Heart right ventricle (tissue), 16 donors: Measurements from ENCODE around the gene RRP1. TPM values are rescaled to one million over a fixed set of nuclear protein-coding genes. Genes with fewer than 3 reads are reported as not detected.

ENCODE experiments used
- ATAC-seq, 8 donors: fragments of 200-7000 bp; cut with Tn5 transposase; one replicate each; pipeline ENCODE4 v1.9.1; 2020; ENCODE audit warnings: mild to moderate bottlenecking in 8 of 8, moderate library complexity in 8 of 8, moderate number of reproducible peaks in 1 of 8
- DNase-seq, 2 donors: peaks; one replicate each; pipeline ENCODE4 v3.0.0-alpha.2; 2020
- H3K27ac ChIP-seq, 10 donors: fragments of 200-600 bp; sonication (generic) in 2 of 10; one replicate each; pipeline versions ENCODE4 v1.5.0 to v1.8.0; 2020 to 2022; ENCODE audit warnings: mild to moderate bottlenecking in 3 of 10
- H3K27me3 ChIP-seq, 7 donors: fragments of 200-600 bp; one replicate each; pipeline ENCODE4 v1.8.0; 2021 to 2022; ENCODE audit warnings: mild to moderate bottlenecking in 2 of 7
- H3K36me3 ChIP-seq, 9 donors: fragments of 200-600 bp; sonication (generic) in 1 of 9; one replicate each; pipeline versions ENCODE4 v1.5.0 to v1.8.0; 2020 to 2022; ENCODE audit warnings: mild to moderate bottlenecking in 2 of 9
- H3K4me1 ChIP-seq, 9 donors: fragments of 200-600 bp; sonication (generic) in 1 of 9; one replicate each; pipeline versions ENCODE4 v1.5.0 to v1.8.0; 2020 to 2022; ENCODE audit warnings: mild to moderate bottlenecking in 4 of 9
- H3K4me3 ChIP-seq, 10 donors: fragments of 200-600 bp; sonication (generic) in 2 of 10; one replicate each; pipeline versions ENCODE4 v1.5.0 to v1.8.0; 2020 to 2022; ENCODE audit warnings: mild to moderate bottlenecking in 7 of 10, moderate library complexity in 2 of 10
- H3K9me3 ChIP-seq, 11 donors: fragments of 200-600 bp in 10 of 11; sonication (generic) in 2 of 11; one replicate each; pipeline versions ENCODE4 v1.5.0 to v1.8.0; 2013 to 2022; ENCODE audit warnings: mild to moderate bottlenecking in 2 of 11, control low read depth in 1 of 11, moderate library complexity in 1 of 11
- CTCF ChIP-seq, 9 donors: fragments of 200-600 bp; sonication (generic) in 2 of 9; IDR thresholded peaks; one replicate each; pipeline versions ENCODE4 v1.5.0 to v1.8.0; 2021 to 2022; ENCODE audit warnings: antibody characterized with exemption in 9 of 9, mild to moderate bottlenecking in 5 of 9, moderate library complexity in 1 of 9
- WGBS, 2 donors: extraction: QIAGEN DNeasy Blood & Tissue Kit; methylation state at CpG; one replicate each; pipeline ENCODE4 v1.1.7; 2013; ENCODE audit warnings: inconsistent platforms in 1 of 2; 5-methylcytosine and 5-hydroxymethylcytosine counted together
- intact Hi-C, 10 donors: fragments of 100-400 bp; cut with DNase I; formaldehyde crosslinking; loops; one replicate each; pipeline versions ENCODE4 v1.11.1 to v1.14.2; 2022
- polyA plus RNA-seq, 2 donors: library from polyadenylated mRNA; stranded (reverse); fragments of 200-250 nt; gene quantifications; one replicate each; pipeline ENCODE4 v1.2.3, GENCODE V29; 2013
- total RNA-seq, 10 donors: library from RNA; stranded (reverse); fragmentation: NEBNext Ultra II Directional in 3 of 10; extraction: Animal tissue kit (Norgen Biotek cat#: 25700) in 3 of 10; gene quantifications; one replicate each; pipeline versions ENCODE4 v1.2.1 to v1.2.4, GENCODE V29; 2021 to 2023
- donor health status: Arrhythmogenic right ventricular cardiomyopathy.
- donor health status: ischemic (EF 13 %, LVEDD 7.1; RV severe dilation, severe dysfunction).
- donor health status: healthy with polysubstance abuse.
- donor health status: DM: no; HTN: yes; CAD: no.
- donor health status: DM: no; HTN: no; CAD: no.
- donor health status: ischemic (EF 25% LVEDD 6.9; RV normal size, moderate dysfunction).
- donor health status: ischemic (EF 25% LVEDD 5.7; RV mildly dilated, moderate dysfunction).
- donor health status: healthy.
- donor health status: DM: yes; HTN: yes; CAD: no.
- donor health status: Ischemic cardiomyopathy.
- donor health status: ischemic (EF 35%, LVEDD 5.7; RV mildly dilated, moderate dysfunction).
- donor health status: nonischemic (EF 11% LVEDD 7.7; RV severe dilation, severe dysfunction).
- donor health status: DM: yes; HTN: yes; CAD: no.
- donor health status: PGD.
- donor health status: ischemic (EF 29% LVEDD 5.4; RV normal size, mild dysfunction).
- donor health status: nonischemic (EF 23%, LVEDD 6.1; RV moderate dilation, normal function).

The RRP1 gene
- total and polyA plus RNA-seq, 12 donors: 6.3 to 13.9 (median 9.3) TPM

GRCh38 chr21:43811262-43812105 is 22.1 kb downstream of the RRP1 start:
- peaks cover 3 to 22% (median 12%) of the 10 kb centered on the region in 9 donors for H3K4me1 ChIP-seq
- intact Hi-C loops: loop anchor here in 9 of 10 donors (1.0 to 10.0 kb wide), 9 partner anchors 46 to 243 kb away; partner anchors contain the start of gene AGPAT3 (in 1 of the 9)
- no peaks in the 10 kb centered on the region for H3K27me3 ChIP-seq
- peak overlapping the region in 5 of 10 donors; percentile 15 to 47 (median 25) for H3K4me3 ChIP-seq
- DNase-seq: no peak
- no peak for TF ChIP-seq CTCF (IDR thresholded peaks at IDR 0.05)
- 66 to 68% methylated on average over 24 of the region's 24 CpGs for WGBS, 2 donors
- ATAC-seq: peak in 5 of 8 donors; percentile 3 to 14 (median 11)
- H3K9me3 ChIP-seq: no peaks in the 10 kb centered on the region
- peak overlapping the region in 1 of 10 donors; percentile 48 for H3K27ac ChIP-seq
- no peaks in the 10 kb centered on the region for H3K36me3 ChIP-seq

GRCh38 chr21:43812139-43812821 is 22.9 kb downstream of the RRP1 start:
- DNase-seq: no peak
- ATAC-seq: peak in 2 of 8 donors; percentile 8 to 18

GRCh38 chr21:43812957-43813655 is 23.7 kb downstream of the RRP1 start:
- ATAC-seq: no peak
- H3K4me1 ChIP-seq: peaks cover 3 to 33% (median 12%) of the 10 kb centered on the region in 9 donors
- intact Hi-C loops: loop anchor here in 9 of 10 donors (5.0 to 10.0 kb wide), 7 partner anchors 44 to 242 kb away; partner anchors contain the start of gene AGPAT3 (in 1 of the 9)
- H3K27me3 ChIP-seq: no peaks in the 10 kb centered on the region
- DNase-seq: no peak
- no peaks in the 10 kb centered on the region for H3K36me3 ChIP-seq
- WGBS, 2 donors: 89 to 91% methylated on average over 19 of the region's 19 CpGs
- no peak overlapping the region for H3K4me3 ChIP-seq
- H3K27ac ChIP-seq: no peak overlapping the region
- no peaks in the 10 kb centered on the region for H3K9me3 ChIP-seq
- TF ChIP-seq CTCF (IDR thresholded peaks at IDR 0.05): no peak

More at GRCh38 chr21:43812139-43812821, 22.9 kb downstream of the RRP1 start:
- 62 to 68% methylated on average over 27 of the region's 27 CpGs for WGBS, 2 donors
- no peak for TF ChIP-seq CTCF (IDR thresholded peaks at IDR 0.05)
- Histone ChIP-seq H3K4me1 (peaks cover 3 to 25% (median 12%) of the 10 kb centered on the region in 9 donors), H3K36me3 (no peaks in the 10 kb centered on the region), H3K27ac (peak overlapping the region in 1 of 10 donors; percentile 55), H3K9me3 (no peaks in the 10 kb centered on the region), H3K4me3 (peak overlapping the region in 6 of 10 donors; percentile 15 to 47 (median 22)), H3K27me3 (no peaks in the 10 kb centered on the region)
- intact Hi-C loops: loop anchor here in 9 of 10 donors (5.0 to 10.0 kb wide), 7 partner anchors 45 to 243 kb away; partner anchors contain the start of gene AGPAT3 (in 1 of the 9)

GRCh38 chr21:43813656-43813980 is 24.2 kb downstream of the RRP1 start:
- intact Hi-C loops: loop anchor here in 9 of 10 donors (5.0 to 10.0 kb wide), 7 partner anchors 44 to 241 kb away; partner anchors contain the start of gene AGPAT3 (in 1 of the 9)
- Histone ChIP-seq H3K27ac (no peak overlapping the region), H3K4me3 (no peak overlapping the region), H3K36me3 (no peaks in the 10 kb centered on the region), H3K27me3 (no peaks in the 10 kb centered on the region), H3K4me1 (peaks cover 3 to 38% (median 12%) of the 10 kb centered on the region in 9 donors), H3K9me3 (peaks cover 0 to 3% (median 0%) of the 10 kb centered on the region in 11 donors)
- WGBS, 2 donors: 86 to 87% methylated on average over 3 to 5 of the region's 5 CpGs
- DNase-seq (no peak), ATAC-seq (no peak)
- no peak for TF ChIP-seq CTCF (IDR thresholded peaks at IDR 0.05)
